Stimulated activated effector memory CD8-positive, alpha-beta T cell treated with anti-CD3 and anti-CD28 coated beads, Interleukin-12 subunit alpha, Interleukin-12 subunit beta, amount 100 ng/mL, for 72 hours (primary cell): ENCODE data around the gene CSF3.

Experiments
- ATAC-seq: fragments of 150-1000 bp; cut with Tn5 transposase; 2 replicates; pipeline ENCODE4 v1.10.0; 2021
- DNase-seq, 2 donors: peaks; one replicate each; pipeline ENCODE4 v3.0.0; 2021 to 2022; ENCODE audit warnings: low spot score in 2 of 2
- H3K27ac Mint-ChIP-seq: one replicate; pipeline ENCODE4 v1.8.0; 2022; ENCODE audit warnings: mild to moderate bottlenecking, mixed read lengths
- H3K36me3 Mint-ChIP-seq: one replicate; pipeline ENCODE4 v1.8.0; 2022; ENCODE audit warnings: mild to moderate bottlenecking, mixed read lengths
- H3K4me1 Mint-ChIP-seq: one replicate; pipeline ENCODE4 v1.8.0; 2022; ENCODE audit warnings: mixed read lengths
- H3K4me3 Mint-ChIP-seq: one replicate; pipeline ENCODE4 v1.8.0; 2022; ENCODE audit warnings: mild to moderate bottlenecking, mixed read lengths
- H3K9me3 Mint-ChIP-seq: one replicate; pipeline ENCODE4 v1.8.0; 2022; ENCODE audit warnings: mixed read lengths

Gene CSF3

DNA sequence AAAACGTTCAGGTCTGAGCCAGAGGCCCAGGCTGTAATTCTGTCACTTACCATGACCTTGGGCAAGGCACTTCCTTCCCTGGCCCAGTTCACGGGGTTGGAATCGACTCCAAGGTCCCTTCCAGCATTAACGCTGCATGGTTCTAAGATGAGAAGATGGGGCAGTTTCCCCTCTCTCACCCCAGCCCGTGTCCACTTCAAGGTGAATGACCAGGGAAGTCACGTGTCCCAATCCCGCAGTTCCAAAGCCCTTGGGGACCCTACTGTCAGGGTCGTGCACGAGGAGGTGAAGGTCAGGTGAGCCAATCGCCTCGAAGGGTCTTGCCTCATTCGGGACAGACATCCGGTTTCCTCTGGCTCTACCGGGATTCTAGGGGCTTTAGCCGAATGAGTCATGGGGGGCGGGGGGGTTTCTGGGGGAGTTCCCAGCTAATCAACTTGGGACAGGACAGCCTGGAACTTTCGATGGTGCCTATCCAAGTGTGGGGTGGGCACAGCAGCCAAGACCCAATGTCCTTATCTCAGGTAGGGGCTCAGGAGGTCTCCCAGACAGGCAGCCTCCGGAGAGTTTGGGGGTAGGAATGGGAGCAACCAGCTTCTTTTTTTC lies 762 bp upstream of the CSF3 start:
- no peak overlapping the region for H3K27ac Mint-ChIP-seq
- H3K9me3 Mint-ChIP-seq, result no peaks in the 10 kb centered on the region
- H3K4me1 Mint-ChIP-seq, result peaks cover 6% of the 10 kb centered on the region
- DNase-seq, result no peak
- H3K36me3 Mint-ChIP-seq, result peaks cover 15% of the 10 kb centered on the region
- H3K4me3 Mint-ChIP-seq, result no peak overlapping the region
- no peak for ATAC-seq

DNA sequence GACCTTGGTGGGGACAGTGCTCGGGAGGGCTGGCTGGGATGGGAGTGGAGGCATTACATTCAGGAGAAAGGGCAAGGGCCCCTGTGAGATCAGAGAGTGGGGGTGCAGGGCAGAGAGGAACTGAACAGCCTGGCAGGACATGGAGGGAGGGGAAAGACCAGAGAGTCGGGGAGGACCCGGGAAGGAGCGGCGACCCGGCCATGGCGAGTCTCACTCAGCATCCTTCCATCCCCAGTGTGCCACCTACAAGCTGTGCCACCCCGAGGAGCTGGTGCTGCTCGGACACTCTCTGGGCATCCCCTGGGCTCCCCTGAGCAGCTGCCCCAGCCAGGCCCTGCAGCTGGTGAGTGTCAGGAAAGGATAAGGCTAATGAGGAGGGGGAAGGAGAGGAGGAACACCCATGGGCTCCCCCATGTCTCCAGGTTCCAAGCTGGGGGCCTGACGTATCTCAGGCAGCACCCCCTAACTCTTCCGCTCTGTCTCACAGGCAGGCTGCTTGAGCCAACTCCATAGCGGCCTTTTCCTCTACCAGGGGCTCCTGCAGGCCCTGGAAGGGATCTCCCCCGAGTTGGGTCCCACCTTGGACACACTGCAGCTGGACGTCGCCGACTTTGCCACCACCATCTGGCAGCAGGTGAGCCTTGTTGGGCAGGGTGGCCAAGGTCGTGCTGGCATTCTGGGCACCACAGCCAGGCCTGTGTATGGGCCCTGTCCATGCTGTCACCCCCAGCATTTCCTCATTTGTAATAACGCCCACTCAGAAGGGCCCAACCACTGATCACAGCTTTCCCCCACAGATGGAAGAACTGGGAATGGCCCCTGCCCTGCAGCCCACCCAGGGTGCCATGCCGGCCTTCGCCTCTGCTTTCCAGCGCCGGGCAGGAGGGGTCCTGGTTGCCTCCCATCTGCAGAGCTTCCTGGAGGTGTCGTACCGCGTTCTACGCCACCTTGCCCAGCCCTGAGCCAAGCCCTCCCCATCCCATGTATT lies 1.1 kb downstream of the CSF3 start:
- Mint-ChIP-seq H3K4me1 (peaks cover 6% of the 10 kb centered on the region), H3K4me3 (no peak overlapping the region), H3K9me3 (no peaks in the 10 kb centered on the region), H3K36me3 (peaks cover 20% of the 10 kb centered on the region), H3K27ac (peak overlapping the region; percentile 26)
- ATAC-seq (no peak), DNase-seq (no peak)

DNA sequence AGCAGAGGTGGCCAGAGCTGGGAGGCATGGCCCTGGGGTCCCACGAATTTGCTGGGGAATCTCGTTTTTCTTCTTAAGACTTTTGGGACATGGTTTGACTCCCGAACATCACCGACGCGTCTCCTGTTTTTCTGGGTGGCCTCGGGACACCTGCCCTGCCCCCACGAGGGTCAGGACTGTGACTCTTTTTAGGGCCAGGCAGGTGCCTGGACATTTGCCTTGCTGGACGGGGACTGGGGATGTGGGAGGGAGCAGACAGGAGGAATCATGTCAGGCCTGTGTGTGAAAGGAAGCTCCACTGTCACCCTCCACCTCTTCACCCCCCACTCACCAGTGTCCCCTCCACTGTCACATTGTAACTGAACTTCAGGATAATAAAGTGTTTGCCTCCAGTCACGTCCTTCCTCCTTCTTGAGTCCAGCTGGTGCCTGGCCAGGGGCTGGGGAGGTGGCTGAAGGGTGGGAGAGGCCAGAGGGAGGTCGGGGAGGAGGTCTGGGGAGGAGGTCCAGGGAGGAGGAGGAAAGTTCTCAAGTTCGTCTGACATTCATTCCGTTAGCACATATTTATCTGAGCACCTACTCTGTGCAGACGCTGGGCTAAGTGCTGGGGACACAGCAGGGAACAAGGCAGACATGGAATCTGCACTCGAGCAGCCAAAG lies 2.3 kb downstream of the CSF3 start:
- Mint-ChIP-seq H3K27ac (peak overlapping the region; percentile 26), H3K36me3 (peaks cover 27% of the 10 kb centered on the region), H3K4me1 (peaks cover 6% of the 10 kb centered on the region), H3K4me3 (no peak overlapping the region), H3K9me3 (no peaks in the 10 kb centered on the region)
- no peak for ATAC-seq
- no peak for DNase-seq

DNA sequence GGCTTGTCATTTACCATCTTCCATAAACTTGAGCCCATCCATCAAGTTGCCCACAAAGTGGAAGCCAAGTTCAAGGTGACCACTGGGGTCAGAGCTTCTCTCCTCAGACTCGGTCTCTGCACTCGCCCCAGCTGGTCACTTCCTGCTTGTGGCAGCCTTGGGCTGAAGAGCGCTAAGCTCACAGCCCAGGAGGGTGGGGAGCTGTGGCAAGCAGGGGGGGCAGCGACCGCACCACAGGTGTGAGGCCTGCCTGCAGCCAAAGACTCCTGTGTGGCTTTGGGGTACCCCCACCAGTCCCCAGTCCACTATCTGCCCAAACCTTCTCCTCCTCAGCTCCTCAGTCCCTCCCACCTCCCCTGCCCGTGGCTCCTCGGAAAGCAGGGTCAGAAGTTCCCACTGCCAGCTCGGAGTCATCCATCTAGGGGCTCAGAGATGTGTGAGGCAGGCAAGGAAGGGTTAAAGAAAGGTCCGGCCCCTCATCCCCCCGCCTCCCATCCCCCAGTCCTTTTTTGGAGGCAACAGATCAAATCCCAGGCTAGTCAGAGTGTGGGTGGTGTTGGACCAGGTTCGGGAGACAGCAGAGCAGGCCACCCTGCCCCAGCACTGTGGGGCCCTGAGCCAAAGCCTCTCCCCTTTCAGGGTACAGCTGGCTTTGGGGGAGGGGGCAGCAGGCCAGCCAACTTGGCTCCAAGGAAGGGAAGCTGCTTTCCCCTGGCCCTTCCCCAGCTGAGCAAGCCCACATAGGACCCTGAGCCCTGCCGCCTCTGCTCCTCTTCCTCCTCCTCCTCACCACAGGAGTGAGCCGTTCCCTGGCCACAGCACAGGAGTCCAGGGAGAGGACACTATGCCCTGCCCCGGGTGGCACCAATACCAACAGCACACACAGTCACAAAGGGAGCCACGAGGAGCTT lies 3.2 kb downstream of the CSF3 start:
- Mint-ChIP-seq H3K9me3 (no peaks in the 10 kb centered on the region), H3K4me3 (no peak overlapping the region), H3K27ac (peak overlapping the region; percentile 60), H3K4me1 (peaks cover 6% of the 10 kb centered on the region), H3K36me3 (peaks cover 27% of the 10 kb centered on the region)
- ATAC-seq (no peak), DNase-seq (no peak)

- Mint-ChIP-seq H3K4me3 (no peak overlapping the region), H3K4me1 (peaks cover 6% of the 10 kb centered on the region), H3K36me3 (peaks cover 33% of the 10 kb centered on the region), H3K27ac (peak overlapping the region; percentile 60), H3K9me3 (no peaks in the 10 kb centered on the region)
- ATAC-seq, result no peak
- no peak for DNase-seq
Measured at GRCh38 chr17:40019140-40019991, 4.1 kb downstream of the CSF3 start.

GRCh38 chr17:40020146-40020545 lies 4.9 kb downstream of the CSF3 start:
- no peak for DNase-seq
- ATAC-seq, result no peak
- no peak overlapping the region for H3K4me3 Mint-ChIP-seq
- peaks cover 41% of the 10 kb centered on the region for H3K36me3 Mint-ChIP-seq
- H3K9me3 Mint-ChIP-seq, result no peaks in the 10 kb centered on the region
- H3K4me1 Mint-ChIP-seq, result peaks cover 7% of the 10 kb centered on the region
- no peak overlapping the region for H3K27ac Mint-ChIP-seq

DNA sequence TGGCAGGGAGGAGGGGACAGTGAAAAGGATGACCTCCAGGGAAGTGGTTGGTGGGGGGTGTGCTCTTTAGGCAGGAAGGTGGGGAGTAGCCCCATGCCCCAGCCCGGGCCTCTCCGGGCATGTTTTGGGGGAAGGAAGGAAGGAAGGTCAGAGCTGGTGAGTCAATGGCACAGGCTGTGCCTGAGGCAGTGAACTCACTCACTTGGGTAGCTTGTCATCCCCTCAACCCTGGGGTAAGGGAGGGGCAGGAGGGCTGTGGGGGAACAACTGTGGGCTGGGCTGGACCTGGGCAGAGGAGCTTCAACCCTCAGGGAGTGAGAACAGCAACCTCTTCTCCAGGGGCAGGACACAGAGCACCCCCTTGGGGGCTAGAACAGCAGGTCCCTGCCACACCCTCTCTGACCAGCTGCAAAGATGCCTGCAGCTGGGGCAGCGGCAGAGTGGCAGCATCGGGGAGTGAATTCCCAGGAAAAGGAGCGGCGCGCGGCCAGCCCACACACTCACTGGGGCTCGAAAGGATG lies 6.3 kb downstream of the CSF3 start:
- H3K9me3 Mint-ChIP-seq, result no peaks in the 10 kb centered on the region
- peaks cover 49% of the 10 kb centered on the region for H3K36me3 Mint-ChIP-seq
- H3K4me1 Mint-ChIP-seq, result peaks cover 21% of the 10 kb centered on the region
- no peak for ATAC-seq
- peak overlapping the region; percentile 79 for H3K27ac Mint-ChIP-seq
- no peak for DNase-seq
- no peak overlapping the region for H3K4me3 Mint-ChIP-seq

DNA sequence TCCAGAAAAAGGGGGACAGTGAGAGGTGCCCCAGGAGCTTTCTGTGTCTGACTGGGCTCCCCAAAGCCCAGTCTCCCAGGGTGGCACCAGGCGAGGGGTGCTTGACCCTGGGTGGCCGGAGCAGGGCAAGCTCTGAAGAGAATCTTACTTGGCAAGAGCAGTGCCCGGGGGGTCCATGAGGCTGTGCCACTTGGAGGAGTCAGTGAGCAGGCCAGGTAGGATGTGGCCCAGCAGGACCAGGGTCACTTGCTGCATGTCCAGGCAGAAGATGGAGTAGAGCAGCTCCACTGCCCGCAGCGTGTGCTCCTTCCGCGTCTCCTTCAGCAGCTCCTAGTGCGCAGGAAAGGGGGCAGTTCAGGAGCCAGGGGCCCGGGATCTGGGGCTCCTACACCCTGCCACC lies 7.3 kb downstream of the CSF3 start:
- peaks cover 29% of the 10 kb centered on the region for H3K4me1 Mint-ChIP-seq
- H3K4me3 Mint-ChIP-seq, result no peak overlapping the region
- no peaks in the 10 kb centered on the region for H3K9me3 Mint-ChIP-seq
- H3K36me3 Mint-ChIP-seq, result peaks cover 58% of the 10 kb centered on the region
- H3K27ac Mint-ChIP-seq, result no peak overlapping the region
- ATAC-seq, result no peak
- DNase-seq, result no peak

DNA sequence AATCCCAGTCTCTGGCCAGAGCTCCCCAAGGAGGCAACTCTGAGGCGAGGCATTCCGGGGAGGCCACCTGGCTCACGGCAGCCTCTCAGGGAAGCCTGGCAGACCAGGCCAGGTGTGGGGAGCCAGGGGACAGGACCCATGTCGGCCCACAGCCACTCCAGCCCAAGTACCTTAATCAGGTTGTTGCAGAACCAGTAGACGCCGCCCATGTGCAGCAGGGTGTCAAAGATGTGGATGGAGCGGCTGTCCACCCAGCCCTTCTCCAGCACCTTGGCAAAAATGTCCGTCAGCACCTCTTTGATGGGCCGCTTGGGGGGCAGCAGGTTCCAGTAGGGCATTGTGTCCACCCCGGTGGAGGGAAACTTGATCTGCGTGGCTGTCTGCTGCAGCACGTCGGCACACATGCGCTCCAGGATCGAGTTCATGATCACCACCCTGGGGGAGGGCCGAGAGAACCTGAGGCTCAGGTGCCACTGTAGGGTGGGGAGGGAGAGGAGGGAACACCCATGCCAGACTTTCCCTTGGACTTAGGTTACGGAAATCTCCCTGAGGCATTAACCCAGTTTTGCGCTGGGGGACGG lies 7.8 kb downstream of the CSF3 start:
- no peak for ATAC-seq
- Mint-ChIP-seq H3K4me1 (peaks cover 29% of the 10 kb centered on the region), H3K9me3 (no peaks in the 10 kb centered on the region), H3K4me3 (no peak overlapping the region), H3K36me3 (peaks cover 63% of the 10 kb centered on the region), H3K27ac (no peak overlapping the region)
- no peak for DNase-seq

DNA sequence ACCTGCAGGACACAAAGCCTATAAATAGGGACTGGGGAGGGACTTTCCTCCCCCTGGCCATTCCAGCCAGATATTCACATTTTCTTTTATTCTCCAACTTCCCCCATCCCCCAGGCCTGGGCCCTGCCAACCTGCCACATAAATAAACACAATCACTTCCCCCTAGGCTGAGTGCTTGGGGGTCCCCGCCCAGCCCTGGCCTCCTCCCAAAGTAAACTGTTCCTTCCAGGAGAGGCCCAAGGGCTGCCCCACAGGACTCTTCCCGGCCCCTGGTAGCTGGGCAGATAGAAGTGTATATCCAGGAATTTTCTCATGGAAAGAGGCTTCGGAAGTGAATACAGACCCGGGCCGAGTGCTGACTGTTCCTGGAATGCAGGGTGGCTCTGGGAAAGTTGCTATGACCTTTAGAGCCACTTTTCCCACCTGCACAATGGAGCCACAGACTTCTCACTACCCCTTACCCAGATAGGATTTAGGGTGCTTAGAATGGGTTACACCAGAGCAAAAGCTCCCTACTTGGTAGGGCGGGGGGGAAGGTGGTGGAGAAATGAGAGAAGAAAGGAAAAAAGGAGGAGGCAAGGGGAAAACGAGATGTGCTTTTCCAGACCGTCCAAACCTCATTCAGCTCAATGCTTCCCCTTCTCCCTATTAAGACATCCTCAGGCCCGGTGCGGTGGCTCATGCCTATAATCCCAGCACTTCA lies 8.5 kb downstream of the CSF3 start:
- no peak for DNase-seq
- H3K36me3 Mint-ChIP-seq, result peaks cover 66% of the 10 kb centered on the region

GRCh38 chr17:40024901-40025300 lies 9.7 kb downstream of the CSF3 start:
- H3K27ac Mint-ChIP-seq, result no peak overlapping the region

More for the DNA sequence above, 8.5 kb downstream of the CSF3 start:
- Mint-ChIP-seq H3K9me3 (no peaks in the 10 kb centered on the region), H3K4me3 (no peak overlapping the region), H3K27ac (peak overlapping the region; percentile 17), H3K4me1 (peaks cover 29% of the 10 kb centered on the region)
- ATAC-seq, result no peak

GRCh38 chr17:40025559-40025958 lies 10.3 kb downstream of the CSF3 start:
- Mint-ChIP-seq H3K4me3 (no peak overlapping the region), H3K27ac (no peak overlapping the region), H3K4me1 (peaks cover 23% of the 10 kb centered on the region), H3K36me3 (peaks cover 76% of the 10 kb centered on the region), H3K9me3 (no peaks in the 10 kb centered on the region)
- ATAC-seq, result no peak
- DNase-seq, result no peak

More at GRCh38 chr17:40024901-40025300, 9.7 kb downstream of the CSF3 start:
- DNase-seq (no peak), ATAC-seq (no peak)
- Mint-ChIP-seq H3K4me1 (peaks cover 23% of the 10 kb centered on the region), H3K36me3 (peaks cover 70% of the 10 kb centered on the region), H3K4me3 (no peak overlapping the region), H3K9me3 (no peaks in the 10 kb centered on the region)
